Measurements from ENCODE around the gene PRPF40B.

Gene PRPF40B

GRCh38 chr12:49661746-49662145, 38.4 kb downstream of the PRPF40B start:
- DNase-seq = no peak

GRCh38 chr12:49662998-49663843, 39.9 kb downstream of the PRPF40B start:
- DNase-seq = no peak

DNA sequence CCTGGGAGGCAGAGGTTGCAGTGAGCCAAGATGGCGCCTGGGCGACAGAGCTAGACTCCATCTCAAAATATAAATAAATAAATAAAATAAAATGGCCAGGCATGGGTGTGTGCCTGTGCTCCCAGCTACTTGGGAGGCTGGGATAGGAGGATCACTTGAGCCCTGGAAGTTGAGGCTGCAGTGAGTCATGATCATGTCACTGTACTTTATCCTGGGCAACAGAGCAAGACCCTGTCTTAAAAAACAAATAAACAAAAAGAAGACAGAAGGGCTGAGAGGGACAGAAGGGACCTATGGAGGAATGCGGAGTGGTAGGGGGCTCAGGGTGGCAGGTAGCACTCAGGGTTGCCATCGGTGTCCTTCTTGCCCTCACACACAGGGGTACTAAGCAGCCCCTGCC, 40.8 kb downstream of the PRPF40B start:
- no peak for DNase-seq

DNA sequence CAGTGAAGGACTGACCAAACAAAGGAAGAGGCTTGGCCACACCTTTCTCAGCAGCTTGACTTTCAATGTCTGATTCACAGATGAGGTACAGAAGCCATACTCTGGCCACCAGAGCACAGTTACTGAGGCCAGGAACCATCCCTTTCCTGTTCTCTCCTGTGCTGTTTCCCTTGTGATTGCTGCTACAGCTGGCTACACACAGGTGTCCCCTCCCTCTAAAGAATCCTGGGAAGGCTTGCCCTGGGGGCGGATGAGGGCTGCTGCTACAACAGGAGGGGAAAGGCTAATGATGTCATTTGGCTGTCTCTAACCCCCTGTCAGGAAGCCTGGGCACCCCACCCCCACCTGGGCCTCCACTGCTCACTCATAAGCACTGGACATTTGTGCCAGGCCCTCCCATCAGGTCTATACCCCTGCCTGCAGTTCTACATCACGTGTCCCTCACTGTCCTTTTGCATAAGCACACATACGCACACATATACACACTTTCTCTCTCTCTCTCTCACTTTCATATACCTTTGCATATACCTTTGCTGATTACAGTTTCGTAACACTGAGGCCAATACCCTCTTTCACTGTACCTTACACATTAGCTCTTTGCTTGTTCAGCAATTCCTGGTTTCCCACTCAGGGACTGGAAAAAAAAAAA, 41.4 kb downstream of the PRPF40B start:
- DNase-seq = no peak

DNA sequence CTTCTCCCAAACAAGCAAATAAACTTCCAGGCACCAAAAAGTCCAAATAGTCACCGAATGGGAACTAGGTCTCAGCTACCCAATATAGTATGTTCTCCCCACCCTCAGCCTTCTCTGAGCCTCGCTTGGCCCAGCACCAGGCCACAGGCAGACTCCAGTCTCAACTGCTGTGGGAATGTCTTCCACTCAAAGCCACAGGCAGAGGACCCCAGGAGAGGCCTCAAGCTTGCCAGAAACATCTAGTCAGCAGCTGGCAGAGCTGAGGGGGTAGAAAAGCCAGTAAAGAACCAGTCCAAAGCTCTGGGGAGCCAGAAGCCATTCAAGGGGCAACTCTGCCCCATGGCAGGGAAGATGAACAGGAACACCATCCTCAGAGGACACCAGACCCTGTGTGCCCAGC, 42.0 kb downstream of the PRPF40B start:
- DNase-seq = no peak

DNA sequence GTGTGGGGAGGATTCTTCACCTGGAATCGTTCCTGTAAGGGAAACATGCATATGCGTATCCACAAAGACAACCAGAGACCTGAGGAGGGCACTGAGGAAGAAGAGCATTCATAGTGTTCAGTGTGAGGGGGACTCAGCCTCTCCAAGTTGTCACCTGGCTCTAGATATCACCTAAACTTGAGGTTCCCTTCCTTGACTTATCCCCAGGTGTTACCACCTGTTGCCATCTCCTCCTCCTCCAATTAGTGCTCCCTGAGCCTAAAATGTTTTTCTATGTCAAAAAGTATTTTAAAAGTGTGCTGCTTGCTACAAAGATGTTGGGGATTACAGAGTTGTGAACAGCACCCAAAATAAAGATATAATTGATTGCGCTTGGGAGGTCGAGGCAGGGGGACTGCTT, 42.8 kb downstream of the PRPF40B start:
- DNase-seq = no peak

DNA sequence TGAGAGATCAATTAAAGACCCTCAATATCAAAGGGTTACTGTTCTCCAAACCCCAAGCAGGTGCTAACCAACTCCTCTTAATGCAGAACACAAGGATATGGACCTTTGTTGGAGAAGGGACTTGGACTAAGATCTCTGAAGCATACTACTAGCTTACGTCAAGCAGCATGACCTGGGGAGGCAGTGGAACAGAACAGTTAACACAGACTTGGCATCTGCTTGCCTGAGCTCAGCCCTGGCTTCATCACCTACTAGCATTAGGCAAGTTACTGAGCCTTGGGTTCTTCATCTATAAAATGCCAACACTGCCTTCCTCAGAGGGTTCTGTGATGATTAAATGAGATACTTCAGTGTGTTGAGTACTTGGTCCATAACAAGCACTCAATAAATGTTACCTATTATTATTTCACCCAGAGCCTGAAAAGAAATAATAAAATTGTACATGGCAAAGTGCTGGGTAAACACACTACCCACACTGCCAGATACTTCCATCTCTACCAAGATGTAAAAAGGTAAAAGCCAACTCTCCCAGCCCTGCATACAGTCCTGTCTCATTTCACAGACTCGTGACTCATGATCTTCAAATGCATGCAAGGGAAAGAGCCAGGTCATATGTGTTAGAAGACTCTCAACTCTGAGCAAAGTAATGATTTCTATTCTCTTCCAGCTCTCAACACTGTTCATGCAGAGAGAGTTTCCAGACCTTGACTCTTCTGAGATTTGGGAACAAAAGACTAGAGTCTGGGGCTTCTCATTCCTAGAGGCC, 44.1 kb downstream of the PRPF40B start:
- DNase-seq = no peak

GRCh38 chr12:49669796-49670195, 46.4 kb downstream of the PRPF40B start:
- no peak for DNase-seq

DNA sequence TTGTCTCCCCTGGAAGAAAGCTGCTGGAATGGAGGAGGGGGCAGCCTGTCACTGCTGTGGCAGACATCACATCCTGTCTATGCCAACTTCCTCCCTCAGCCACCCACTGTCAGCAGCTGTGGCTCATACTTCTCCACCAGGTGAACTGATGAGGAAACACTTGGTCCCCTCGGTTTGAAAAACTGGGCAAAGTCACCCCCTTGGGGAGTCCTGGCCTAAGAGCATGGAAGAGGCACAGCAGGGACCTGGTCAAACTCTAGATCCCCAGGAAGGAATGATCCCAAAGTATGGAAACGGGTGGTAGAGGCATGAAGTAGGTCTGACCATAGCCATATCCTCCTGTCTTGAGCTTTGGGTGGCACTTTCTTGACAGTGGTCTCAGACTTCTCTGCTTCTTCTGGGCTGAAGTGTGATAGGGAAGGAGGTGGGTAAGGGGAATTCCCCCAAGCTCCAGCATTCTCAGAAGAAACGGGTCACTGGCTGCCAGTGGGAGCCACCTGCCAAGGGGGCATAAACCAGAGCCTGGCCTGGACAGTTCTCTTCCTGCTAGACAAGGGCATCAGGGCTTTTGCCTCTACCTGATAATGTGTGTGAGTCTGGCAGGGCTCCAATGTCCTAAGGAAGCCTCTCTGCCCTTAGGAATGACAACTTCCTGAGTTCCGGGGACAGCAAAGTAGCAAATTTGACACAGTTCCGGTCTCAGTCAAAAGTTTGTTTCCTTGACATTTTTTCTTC, 47.8 kb downstream of the PRPF40B start:
- DNase-seq = no peak

GRCh38 chr12:49672301-49673217, 49.2 kb downstream of the PRPF40B start:
- DNase-seq = no peak

- DNase-seq = no peak
These were observed 50.3 kb downstream of the PRPF40B start for GRCh38 chr12:49673446-49674317.

GRCh38 chr12:49674318-49674981, 51.1 kb downstream of the PRPF40B start:
- no peak for DNase-seq

GRCh38 chr12:49675137-49675536, 51.8 kb downstream of the PRPF40B start:
- DNase-seq = no peak

GRCh38 chr12:49678711-49679110, 55.4 kb downstream of the PRPF40B start:
- no peak for DNase-seq

GRCh38 chr12:49680075-49680474, 56.7 kb downstream of the PRPF40B start:
- DNase-seq = no peak

DNA sequence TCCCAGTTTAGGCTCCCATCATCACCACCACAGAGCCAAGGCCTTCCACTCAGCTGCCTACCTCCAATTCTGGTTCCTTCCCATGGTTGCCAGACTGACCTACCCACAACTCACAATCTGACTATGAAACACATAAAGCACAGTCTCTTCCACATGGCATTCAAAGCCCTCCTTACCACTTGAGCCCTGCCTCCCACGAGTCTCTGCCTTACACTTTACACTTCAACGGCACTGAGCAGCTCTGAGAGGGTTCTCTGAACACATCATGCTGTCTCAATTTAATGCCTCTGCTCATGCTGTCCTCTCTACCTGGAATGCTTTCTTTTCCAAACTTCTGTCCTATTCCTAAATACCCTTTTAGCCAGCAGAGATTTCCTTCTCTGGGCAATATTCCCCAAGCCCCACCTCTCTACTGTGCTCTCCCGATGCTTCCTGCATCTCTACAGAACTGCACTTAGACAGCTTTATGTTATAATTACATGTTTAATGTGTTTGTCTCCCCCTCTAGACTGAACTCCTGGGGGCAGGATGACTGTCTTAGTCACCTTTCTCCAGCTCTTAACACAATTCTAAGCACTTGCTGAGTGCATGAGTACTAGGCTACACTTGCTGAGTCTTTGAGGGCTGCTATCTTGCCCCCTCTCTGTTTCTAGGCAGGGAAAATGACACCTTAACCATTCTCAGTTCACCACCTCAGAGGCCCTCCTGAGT, 60.4 kb downstream of the PRPF40B start:
- DNase-seq = no peak

DNA sequence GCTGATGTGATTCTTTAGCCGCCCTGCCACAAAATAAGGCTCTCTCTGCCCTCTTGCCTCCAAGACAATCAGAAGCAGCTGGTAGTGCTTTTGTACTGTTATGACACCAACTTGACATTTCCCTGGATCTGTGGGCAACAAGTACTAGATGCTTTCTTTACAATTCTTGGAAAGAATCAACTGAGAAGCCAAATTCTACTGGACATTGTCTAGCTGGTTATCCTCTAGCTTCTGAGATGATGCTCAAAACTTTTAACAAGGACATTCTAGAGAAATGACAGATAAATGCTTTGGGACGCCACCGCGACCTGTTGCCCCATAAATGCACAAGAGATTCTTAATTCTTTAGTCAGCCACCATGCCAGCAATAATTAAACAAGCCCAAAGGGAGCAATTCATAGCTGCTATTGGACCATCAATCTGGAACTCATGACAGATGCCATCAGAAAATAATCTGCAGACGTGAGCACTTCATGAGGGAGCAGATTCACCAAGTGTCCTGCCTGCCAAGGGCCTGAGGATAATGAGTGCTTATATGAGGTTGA, 61.0 kb downstream of the PRPF40B start:
- DNase-seq = no peak

DNA sequence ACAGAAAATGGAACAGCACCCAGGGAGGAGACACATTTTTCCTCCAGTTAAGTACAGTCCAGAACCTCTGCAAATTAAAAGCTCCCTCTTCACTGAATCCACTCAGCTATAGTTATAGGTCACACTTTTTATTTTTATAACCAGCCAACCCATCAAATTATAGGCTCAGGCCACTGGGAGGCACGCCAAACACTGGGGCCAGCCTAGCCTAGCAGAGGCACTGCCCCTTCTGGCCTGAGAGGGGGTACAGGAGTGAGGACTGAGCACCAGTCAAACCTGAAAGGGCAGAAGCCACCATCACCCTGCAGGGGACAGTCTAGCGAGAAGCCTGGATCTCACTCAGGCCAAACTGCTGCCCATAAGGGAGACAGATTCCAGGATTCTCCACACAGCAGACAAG, 64.6 kb downstream of the PRPF40B start:
- DNase-seq = no peak

DNA sequence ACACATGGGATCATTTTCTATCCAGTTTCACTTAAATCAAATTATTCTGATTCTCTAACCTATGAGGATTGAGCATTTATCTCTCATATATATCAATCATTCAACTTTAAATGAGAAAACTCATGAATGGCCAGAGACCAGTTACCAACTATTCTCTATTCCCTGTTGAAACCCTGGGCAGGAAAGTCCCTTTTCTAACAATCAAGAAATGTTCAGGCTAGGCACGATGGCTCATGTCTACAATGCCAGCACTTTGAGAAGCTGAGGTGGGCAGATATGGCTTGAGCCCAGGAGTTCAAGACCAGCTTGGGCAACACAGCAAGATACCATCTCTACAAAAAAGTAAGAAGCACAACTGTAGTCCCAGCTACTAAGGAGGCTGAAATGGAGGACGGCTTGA, 65.9 kb downstream of the PRPF40B start:
- no peak for DNase-seq
